A549 (cell line): Measurements from ENCODE around the gene GNL1. TPM values are rescaled to one million over a fixed set of nuclear protein-coding genes. Genes with fewer than 3 reads are reported as not detected.

ENCODE experiments used
- ATAC-seq, 2 experiments: fragments of 200-7000 bp in 1 of 2; fragments of >200 bp in 1 of 2; cut with Nextera tagmentation in 1 of 2; cut with Tn5 transposase in 1 of 2; 3 replicates each; pipeline versions ENCODE4 v1.8.0 to v1.9.1; 2018 to 2020; ENCODE audit warnings: mild to moderate bottlenecking in 1 of 2, moderate library complexity in 1 of 2
- CTCF ChIA-PET: fragments of 300-600 bp; sonication (Branson Sonifier 250); formaldehyde crosslinking; extraction: SDS; loops from one replicate; lab custom pipeline; 2021; ENCODE audit warnings: antibody characterized with exemption, inconsistent platforms; lab: Yijun Ruan, JAX
- POLR2A ChIA-PET: fragments of 350-600 bp; formaldehyde crosslinking; extraction: SDS; loops from one replicate; lab custom pipeline; 2021; ENCODE audit warnings: antibody characterized with exemption, inconsistent platforms; lab: Yijun Ruan, JAX
- DNase-seq, 2 experiments: peaks; one replicate each; pipeline versions ENCODE4 v3.0.0 to v3.0.0-alpha.2; 2011 to 2016; ENCODE audit warnings: low read depth in 1 of 2, low spot score in 1 of 2
- FAIRE-seq: peaks from 2 replicates; lab custom pipeline; 2011; peaks lifted over from hg19 to GRCh38; lab: Jason Lieb, UNC
- H3K27ac ChIP-seq, 2 experiments: fragments of >200 bp; sonication (Bioruptor Twin); formaldehyde crosslinking; 3 replicates each; pipeline ENCODE4 v1.5.1; 2016 to 2017
- H3K4me1 ChIP-seq: fragments of >200 bp; sonication (Bioruptor Twin); formaldehyde crosslinking; 3 replicates; pipeline ENCODE4 v1.6.1; 2016
- H3K4me2 ChIP-seq: fragments of >200 bp; sonication (Bioruptor Twin); formaldehyde crosslinking; 3 replicates; pipeline ENCODE4 v1.6.1; 2016
- H3K4me3 ChIP-seq: fragments of >200 bp; sonication (Bioruptor Twin); formaldehyde crosslinking; 3 replicates; pipeline ENCODE4 v1.5.1; 2016
- H3K9me3 ChIP-seq: fragments of >200 bp; sonication (Bioruptor Twin); formaldehyde crosslinking; 3 replicates; pipeline ENCODE4 v1.6.1; 2016
- CBX2 ChIP-seq: fragments of 200-600 bp; sonication (generic); IDR thresholded peaks from 2 replicates; pipeline ENCODE4 v1.6.1; 2016; ENCODE audit warnings: low read depth, mild to moderate bottlenecking, borderline replicate concordance
- CBX8 ChIP-seq: fragments of 200-600 bp; sonication (generic); IDR thresholded peaks from 2 replicates; pipeline ENCODE4 v1.6.1; 2016
- CHD2 ChIP-seq: fragments of 150-350 bp; IDR thresholded peaks from 2 replicates; pipeline ENCODE4 v1.6.1; 2014; ENCODE audit warnings: low read length; ENCODE audit not compliant: partially characterized antibody
- CHD4 ChIP-seq: fragments of 200-600 bp; sonication (generic); IDR thresholded peaks from 2 replicates; pipeline ENCODE4 v1.6.1; 2016; ENCODE audit warnings: antibody characterized with exemption, mild to moderate bottlenecking, borderline replicate concordance
- EHF ChIP-seq: fragments of 250-450 bp; sonication (Bioruptor Pico); IDR thresholded peaks from 2 replicates; pipeline ENCODE4 v1.5.0; 2020; ENCODE audit warnings: mild to moderate bottlenecking
- EHMT2 ChIP-seq: fragments of 200-600 bp; sonication (generic); IDR thresholded peaks from 2 replicates; pipeline ENCODE4 v1.6.1; 2016; ENCODE audit warnings: antibody characterized with exemption, low read depth, mild to moderate bottlenecking, moderate library complexity
- ESRRA ChIP-seq: fragments of 150-350 bp; IDR thresholded peaks from 2 replicates; pipeline ENCODE4 v1.6.1; 2014; ENCODE audit warnings: mild to moderate bottlenecking, low read length, borderline replicate concordance
- FOSB ChIP-seq: fragments of 250-450 bp; sonication (Bioruptor Pico); IDR thresholded peaks from 2 replicates; pipeline ENCODE4 v1.5.0; 2020; ENCODE audit warnings: mild to moderate bottlenecking, moderate library complexity
- FOXS1 ChIP-seq: fragments of 250-450 bp; sonication (Bioruptor Pico); IDR thresholded peaks from 2 replicates; pipeline ENCODE4 v1.5.0; 2020; ENCODE audit warnings: mild to moderate bottlenecking, moderate library complexity
- GATA3 ChIP-seq: IDR thresholded peaks from 2 replicates; pipeline ENCODE4 v1.6.1; 2012; ENCODE audit warnings: borderline replicate concordance
- HOXA7 ChIP-seq: fragments of 250-450 bp; sonication (Bioruptor Pico); IDR thresholded peaks from 2 replicates; pipeline ENCODE4 v1.5.0; 2020; ENCODE audit warnings: mild to moderate bottlenecking, moderate library complexity
- HOXB5 ChIP-seq: fragments of 250-450 bp; sonication (Bioruptor Pico); IDR thresholded peaks from 2 replicates; pipeline ENCODE4 v1.5.0; 2020; ENCODE audit warnings: mild to moderate bottlenecking, moderate library complexity
- MAZ ChIP-seq: fragments of 150-350 bp; IDR thresholded peaks from 2 replicates; pipeline ENCODE4 v1.6.1; 2014; ENCODE audit warnings: antibody characterized with exemption, low read depth, low read length, borderline replicate concordance
- NFE2L2 ChIP-seq: fragments of 150-350 bp; conservative IDR thresholded peaks from 2 replicates; pipeline ENCODE4 v1.6.1; 2014; ENCODE audit warnings: low read length
- POLR2AphosphoS2 ChIP-seq: conservative IDR thresholded peaks from 2 replicates; pipeline ENCODE4 v1.6.1; 2012; ENCODE audit warnings: low read length, improper control_type of control experiment, inconsistent platforms
- RAD21 ChIP-seq, 2 experiments: fragments of >200 bp in 1 of 2; sonication (Bioruptor Twin) in 1 of 2; formaldehyde crosslinking in 1 of 2; IDR thresholded peaks in 1 of 2; conservative IDR thresholded peaks in 1 of 2; 2 replicates in 1 of 2; 3 replicates in 1 of 2; pipeline ENCODE4 v1.6.1; 2012 to 2018; ENCODE audit warnings: inconsistent platforms in 1 of 2
- RNF2 ChIP-seq: fragments of 200-600 bp; sonication (generic); IDR thresholded peaks from 2 replicates; pipeline ENCODE4 v1.6.1; 2016; ENCODE audit warnings: low read depth, mild to moderate bottlenecking, antibody characterized with exemption, moderate library complexity, borderline replicate concordance
- SMC3 ChIP-seq: fragments of >200 bp; sonication (Bioruptor Twin); formaldehyde crosslinking; IDR thresholded peaks from 3 replicates; pipeline ENCODE4 v1.6.1; 2018; ENCODE audit warnings: inconsistent platforms
- TP53 ChIP-seq: fragments of 250-450 bp; sonication (Bioruptor Pico); IDR thresholded peaks from 2 replicates; pipeline ENCODE4 v1.5.0; 2021; ENCODE audit warnings: mild to moderate bottlenecking, moderate library complexity
- ZFP36 ChIP-seq: fragments of 450-650 bp; IDR thresholded peaks from 2 replicates; pipeline ENCODE4 v1.6.1; 2014; ENCODE audit warnings: borderline replicate concordance; ENCODE audit not compliant: partially characterized antibody
- ZSCAN20 ChIP-seq: fragments of 250-450 bp; sonication (Bioruptor Pico); IDR thresholded peaks from 2 replicates; pipeline ENCODE4 v1.8.0; 2022; ENCODE audit warnings: mild to moderate bottlenecking, moderate library complexity
- whole genome bisulfite sequencing: methylation state at CpG from one replicate; pipeline ENCODE4 v1.1.6; 2017; ENCODE audit errors: missing lambda C conversion rate; 5-methylcytosine and 5-hydroxymethylcytosine counted together
- polyA plus RNA-seq, 4 experiments: library from polyadenylated mRNA; depleted of rRNA in 3 of 4; stranded (reverse); fragments of >200 nt; fragmentation: RNase III in 1 of 4; extraction: RNeasy Plus Mini Kit Qiagen cat#74134 plus additional on column Dnase treatment in 1 of 4; gene quantifications; 2 replicates in 3 of 4; 3 replicates in 1 of 4; pipeline ENCODE4 v1.2.3, GENCODE V29; 2011 to 2017
- TF ChIP-seq, protein P1 (sequence below): fragments of 200-600 bp; sonication (generic); IDR thresholded peaks from 2 replicates; pipeline ENCODE4 v1.6.1; 2016; ENCODE audit warnings: antibody characterized with exemption, mild to moderate bottlenecking, moderate library complexity
- TF ChIP-seq, protein P2 (sequence below): fragments of >200 bp; sonication (Bioruptor Twin); formaldehyde crosslinking; IDR thresholded peaks from 2 replicates; pipeline ENCODE4 v1.6.1; 2016
- TF ChIP-seq, protein P3 (sequence below): fragments of >200 bp; sonication (Bioruptor Twin); formaldehyde crosslinking; IDR thresholded peaks from 3 replicates; pipeline ENCODE4 v1.5.1; 2016
- TF ChIP-seq, protein P4 (sequence below): fragments of 250-450 bp; sonication (Bioruptor Pico); IDR thresholded peaks from 2 replicates; pipeline ENCODE4 v1.5.0; 2020; ENCODE audit warnings: low read depth, mild to moderate bottlenecking, moderate library complexity
- TF ChIP-seq, protein P5 (sequence below): fragments of 450-650 bp; IDR thresholded peaks from 2 replicates; pipeline ENCODE4 v1.6.1; 2014; ENCODE audit warnings: antibody characterized with exemption

Gene GNL1
- polyA plus RNA-seq, 2 of the 4 experiments (the other 2 are of a cell fraction) = 18.5 to 27.2 TPM

DNA sequence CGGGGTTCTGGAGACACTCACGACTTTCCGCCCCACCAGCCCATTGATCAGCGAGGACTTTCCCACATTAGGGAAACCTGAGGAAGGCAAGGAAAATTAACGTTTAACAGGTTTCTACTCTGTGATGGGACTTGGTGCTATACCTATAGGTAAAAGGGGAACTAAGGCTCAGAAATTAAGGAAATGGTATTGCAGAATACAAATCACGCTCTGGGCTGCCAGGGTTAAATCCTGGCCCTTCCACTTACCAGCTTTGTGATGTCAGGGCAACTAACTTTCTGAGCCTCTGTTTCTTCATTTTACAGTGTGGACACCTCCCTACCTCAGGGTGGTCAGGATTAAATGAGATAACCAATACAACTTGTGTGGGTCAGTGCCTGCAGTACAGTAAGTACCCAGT, 8.8 kb downstream of the GNL1 start:
- no peak overlapping the region for H3K27ac ChIP-seq
- ATAC-seq = no peak
- TF ChIP-seq, protein P1, sequence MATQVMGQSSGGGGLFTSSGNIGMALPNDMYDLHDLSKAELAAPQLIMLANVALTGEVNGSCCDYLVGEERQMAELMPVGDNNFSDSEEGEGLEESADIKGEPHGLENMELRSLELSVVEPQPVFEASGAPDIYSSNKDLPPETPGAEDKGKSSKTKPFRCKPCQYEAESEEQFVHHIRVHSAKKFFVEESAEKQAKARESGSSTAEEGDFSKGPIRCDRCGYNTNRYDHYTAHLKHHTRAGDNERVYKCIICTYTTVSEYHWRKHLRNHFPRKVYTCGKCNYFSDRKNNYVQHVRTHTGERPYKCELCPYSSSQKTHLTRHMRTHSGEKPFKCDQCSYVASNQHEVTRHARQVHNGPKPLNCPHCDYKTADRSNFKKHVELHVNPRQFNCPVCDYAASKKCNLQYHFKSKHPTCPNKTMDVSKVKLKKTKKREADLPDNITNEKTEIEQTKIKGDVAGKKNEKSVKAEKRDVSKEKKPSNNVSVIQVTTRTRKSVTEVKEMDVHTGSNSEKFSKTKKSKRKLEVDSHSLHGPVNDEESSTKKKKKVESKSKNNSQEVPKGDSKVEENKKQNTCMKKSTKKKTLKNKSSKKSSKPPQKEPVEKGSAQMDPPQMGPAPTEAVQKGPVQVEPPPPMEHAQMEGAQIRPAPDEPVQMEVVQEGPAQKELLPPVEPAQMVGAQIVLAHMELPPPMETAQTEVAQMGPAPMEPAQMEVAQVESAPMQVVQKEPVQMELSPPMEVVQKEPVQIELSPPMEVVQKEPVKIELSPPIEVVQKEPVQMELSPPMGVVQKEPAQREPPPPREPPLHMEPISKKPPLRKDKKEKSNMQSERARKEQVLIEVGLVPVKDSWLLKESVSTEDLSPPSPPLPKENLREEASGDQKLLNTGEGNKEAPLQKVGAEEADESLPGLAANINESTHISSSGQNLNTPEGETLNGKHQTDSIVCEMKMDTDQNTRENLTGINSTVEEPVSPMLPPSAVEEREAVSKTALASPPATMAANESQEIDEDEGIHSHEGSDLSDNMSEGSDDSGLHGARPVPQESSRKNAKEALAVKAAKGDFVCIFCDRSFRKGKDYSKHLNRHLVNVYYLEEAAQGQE = no peak
- no peak for TF ChIP-seq RNF2
- TF ChIP-seq NFE2L2 = no peak
- TF ChIP-seq HOXA7 (CRISPR knock-in tag) = no peak
- TF ChIP-seq GATA3 = no peak
- no peak for TF ChIP-seq ESRRA
- no peak overlapping the region for H3K4me2 ChIP-seq
- ChIA-PET POLR2A (no interaction called here), CTCF (interaction anchor here (1.2 to 16.0 kb wide), 4 partner anchors 9 to 540 kb away, joined by 3 to 320 read pairs (median 56); no protein-coding TSS in a partner anchor)
- H3K4me1 ChIP-seq = no peaks in the 10 kb centered on the region
- no peak overlapping the region for H3K4me3 ChIP-seq
- H3K9me3 ChIP-seq = no peaks in the 10 kb centered on the region
- no peak for DNase-seq
- 90% methylated on average over 6 of the region's 6 CpGs for WGBS
- no peak for FAIRE-seq

DNA sequence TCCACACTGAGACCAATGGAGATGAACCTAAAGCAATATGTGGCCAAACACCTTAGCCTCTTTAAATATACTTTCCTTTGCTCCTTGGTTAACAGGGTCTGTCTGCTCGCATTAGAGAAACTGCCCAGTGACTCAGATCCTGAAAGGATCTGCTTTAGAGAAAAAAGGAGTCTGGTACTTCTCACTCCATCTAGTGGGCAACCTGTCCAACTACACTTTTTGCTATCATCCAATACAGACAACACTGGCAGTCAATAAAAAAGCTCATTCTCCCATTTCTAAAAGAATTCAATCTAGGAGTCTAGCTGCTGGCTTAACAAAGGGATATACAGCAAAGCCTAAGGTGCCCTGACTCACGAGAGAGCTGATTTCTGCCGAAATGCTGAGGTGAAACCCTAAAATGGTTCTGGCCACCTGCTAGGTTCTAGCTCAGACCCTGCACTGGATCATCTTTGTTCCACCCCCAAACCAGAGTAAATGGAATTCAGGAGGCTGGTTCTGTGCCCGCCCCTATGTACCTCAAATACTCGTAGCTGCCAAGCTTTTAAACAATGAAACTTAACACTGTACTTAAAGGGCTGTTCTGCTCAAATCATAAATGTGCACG, 11.5 kb downstream of the GNL1 start:
- H3K9me3 ChIP-seq = no peaks in the 10 kb centered on the region
- H3K4me3 ChIP-seq = no peak overlapping the region
- no peak overlapping the region for H3K4me2 ChIP-seq
- CTCF ChIA-PET = interaction anchor here (0.7 to 16.0 kb wide), 30 partner anchors 9 to 543 kb away, joined by 3 to 320 read pairs (median 4); partner anchors contain the start of genes GNL1 and PRR3
- TF ChIP-seq FOSB (CRISPR knock-in tag) (no peak), RAD21 (conservative IDR thresholded peaks at IDR 0.05 in 1 of 2, IDR thresholded peaks at IDR 0.05 in 1 of 2) (peak in 1 of 2 experiments; percentile 50; a peak in 4 of 5 replicates), SMC3 (peak; percentile 64), CBX8 (no peak), NFE2L2 (no peak)
- TF ChIP-seq, protein P2, sequence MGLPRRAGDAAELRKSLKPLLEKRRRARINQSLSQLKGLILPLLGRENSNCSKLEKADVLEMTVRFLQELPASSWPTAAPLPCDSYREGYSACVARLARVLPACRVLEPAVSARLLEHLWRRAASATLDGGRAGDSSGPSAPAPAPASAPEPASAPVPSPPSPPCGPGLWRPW = no peak
- TF ChIP-seq, protein P3, sequence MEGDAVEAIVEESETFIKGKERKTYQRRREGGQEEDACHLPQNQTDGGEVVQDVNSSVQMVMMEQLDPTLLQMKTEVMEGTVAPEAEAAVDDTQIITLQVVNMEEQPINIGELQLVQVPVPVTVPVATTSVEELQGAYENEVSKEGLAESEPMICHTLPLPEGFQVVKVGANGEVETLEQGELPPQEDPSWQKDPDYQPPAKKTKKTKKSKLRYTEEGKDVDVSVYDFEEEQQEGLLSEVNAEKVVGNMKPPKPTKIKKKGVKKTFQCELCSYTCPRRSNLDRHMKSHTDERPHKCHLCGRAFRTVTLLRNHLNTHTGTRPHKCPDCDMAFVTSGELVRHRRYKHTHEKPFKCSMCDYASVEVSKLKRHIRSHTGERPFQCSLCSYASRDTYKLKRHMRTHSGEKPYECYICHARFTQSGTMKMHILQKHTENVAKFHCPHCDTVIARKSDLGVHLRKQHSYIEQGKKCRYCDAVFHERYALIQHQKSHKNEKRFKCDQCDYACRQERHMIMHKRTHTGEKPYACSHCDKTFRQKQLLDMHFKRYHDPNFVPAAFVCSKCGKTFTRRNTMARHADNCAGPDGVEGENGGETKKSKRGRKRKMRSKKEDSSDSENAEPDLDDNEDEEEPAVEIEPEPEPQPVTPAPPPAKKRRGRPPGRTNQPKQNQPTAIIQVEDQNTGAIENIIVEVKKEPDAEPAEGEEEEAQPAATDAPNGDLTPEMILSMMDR = peak; percentile 60
- TF ChIP-seq, all 56 proteins: peak for 3
- Histone ChIP-seq H3K4me1 (no peaks in the 10 kb centered on the region), H3K27ac (no peak overlapping the region)
- peak; percentile 72 to 86 for ATAC-seq
- peak; percentile 50 to 53 for DNase-seq
- 18% methylated on average over 6 of the region's 6 CpGs for WGBS
- POLR2A ChIA-PET = interaction anchor here (1.0 to 1.4 kb wide), 2 partner anchors 26 to 68 kb away, joined by 4 to 6 read pairs; partner anchors contain the start of gene ABCF1
- FAIRE-seq = no peak

DNA sequence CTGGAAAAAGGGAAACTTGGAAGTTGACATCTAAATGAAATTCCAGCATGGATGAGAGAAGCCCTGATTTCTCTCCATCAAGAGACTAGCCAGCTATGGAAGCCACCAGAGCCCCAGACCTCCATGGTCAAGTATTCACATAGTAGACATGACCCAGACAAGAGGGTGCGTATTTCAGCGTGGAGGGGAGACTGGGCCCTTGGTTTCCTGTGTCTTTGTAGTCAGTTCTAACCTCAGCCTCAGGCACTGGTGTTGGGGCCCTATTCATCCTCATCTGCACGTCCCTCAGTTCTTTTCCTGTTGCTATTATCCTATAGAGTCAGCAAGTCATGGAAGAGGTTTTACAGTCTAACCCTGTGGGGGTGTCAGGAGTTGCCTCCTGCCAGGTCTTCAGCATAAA, 12.5 kb downstream of the GNL1 start:
- ChIA-PET POLR2A (interaction anchor here (1.4 kb wide), 1 partner anchor 27 kb away, joined by 6 read pairs; the partner anchor contains the start of gene ABCF1), CTCF (interaction anchor here (0.9 to 16.0 kb wide), 15 partner anchors 11 to 305 kb away, joined by 3 to 320 read pairs (median 4); partner anchors contain the start of genes GNL1 and PRR3)
- Histone ChIP-seq H3K9me3 (no peaks in the 10 kb centered on the region), H3K4me1 (no peaks in the 10 kb centered on the region), H3K27ac (no peak overlapping the region), H3K4me3 (no peak overlapping the region), H3K4me2 (no peak overlapping the region)
- FAIRE-seq (no peak), ATAC-seq (no peak), DNase-seq (no peak)
- 90% methylated on average over 3 of the region's 3 CpGs for WGBS
- TF ChIP-seq, protein P4, sequence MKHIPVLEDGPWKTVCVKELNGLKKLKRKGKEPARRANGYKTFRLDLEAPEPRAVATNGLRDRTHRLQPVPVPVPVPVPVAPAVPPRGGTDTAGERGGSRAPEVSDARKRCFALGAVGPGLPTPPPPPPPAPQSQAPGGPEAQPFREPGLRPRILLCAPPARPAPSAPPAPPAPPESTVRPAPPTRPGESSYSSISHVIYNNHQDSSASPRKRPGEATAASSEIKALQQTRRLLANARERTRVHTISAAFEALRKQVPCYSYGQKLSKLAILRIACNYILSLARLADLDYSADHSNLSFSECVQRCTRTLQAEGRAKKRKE (CRISPR knock-in tag) = no peak
- TF ChIP-seq CHD4 (no peak), NFE2L2 (no peak), FOXS1 (no peak), EHMT2 (no peak), HOXB5 (CRISPR knock-in tag) (no peak), RNF2 (no peak), MAZ (no peak), ZFP36 (no peak), CHD2 (no peak), EHF (CRISPR knock-in tag) (no peak), CBX2 (no peak), POLR2AphosphoS2 (no peak), ZSCAN20 (CRISPR knock-in tag) (no peak), TP53 (no peak)
- TF ChIP-seq, protein P5, sequence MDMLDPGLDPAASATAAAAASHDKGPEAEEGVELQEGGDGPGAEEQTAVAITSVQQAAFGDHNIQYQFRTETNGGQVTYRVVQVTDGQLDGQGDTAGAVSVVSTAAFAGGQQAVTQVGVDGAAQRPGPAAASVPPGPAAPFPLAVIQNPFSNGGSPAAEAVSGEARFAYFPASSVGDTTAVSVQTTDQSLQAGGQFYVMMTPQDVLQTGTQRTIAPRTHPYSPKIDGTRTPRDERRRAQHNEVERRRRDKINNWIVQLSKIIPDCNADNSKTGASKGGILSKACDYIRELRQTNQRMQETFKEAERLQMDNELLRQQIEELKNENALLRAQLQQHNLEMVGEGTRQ = no peak
